HL-60 (cell line): ENCODE results near the gene AHCY.

Source experiments
- GABPA ChIP-seq: IDR thresholded peaks from 2 replicates; pipeline ENCODE4 v1.6.1; 2012; ENCODE audit warnings: low read depth
- POLR2AphosphoS5 ChIP-seq: IDR thresholded peaks from 2 replicates; pipeline ENCODE4 v1.6.1; 2012; ENCODE audit warnings: low read depth
- SPI1 ChIP-seq: IDR thresholded peaks from 2 replicates; pipeline ENCODE4 v1.6.1; 2012; ENCODE audit warnings: low read depth, mild to moderate bottlenecking, borderline replicate concordance
- TF ChIP-seq, protein P1 (sequence below): IDR thresholded peaks from one replicate; pipeline ENCODE4 v1.5.1; 2011; ENCODE audit warnings: low read length, control low read depth, inconsistent platforms; ENCODE audit not compliant: insufficient read depth
- TF ChIP-seq, protein P2 (sequence below): IDR thresholded peaks from 2 replicates; pipeline ENCODE4 v1.6.1; 2012; ENCODE audit warnings: low read depth; ENCODE audit not compliant: insufficient replicate concordance

DNA sequence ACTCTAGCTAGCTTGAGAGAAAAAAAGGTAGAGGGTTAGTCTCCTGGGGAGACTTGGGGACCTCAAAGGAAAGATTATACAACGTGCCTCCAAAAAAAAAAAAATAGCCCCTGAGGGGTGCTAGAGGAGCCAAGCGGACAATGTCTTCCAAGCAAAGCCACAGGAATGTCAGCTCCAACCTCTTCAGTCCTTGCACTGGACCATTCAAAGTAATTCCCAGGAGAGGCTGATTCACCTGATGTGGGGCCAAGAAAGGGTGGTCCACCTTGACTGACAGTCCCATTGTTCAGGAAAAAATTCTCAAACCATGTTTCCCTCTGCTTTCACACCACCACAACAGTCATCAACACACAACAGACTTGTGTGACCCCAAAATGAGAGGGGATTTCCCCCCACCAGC lies 31.2 kb downstream of the AHCY start:
- TF ChIP-seq, protein P1, sequence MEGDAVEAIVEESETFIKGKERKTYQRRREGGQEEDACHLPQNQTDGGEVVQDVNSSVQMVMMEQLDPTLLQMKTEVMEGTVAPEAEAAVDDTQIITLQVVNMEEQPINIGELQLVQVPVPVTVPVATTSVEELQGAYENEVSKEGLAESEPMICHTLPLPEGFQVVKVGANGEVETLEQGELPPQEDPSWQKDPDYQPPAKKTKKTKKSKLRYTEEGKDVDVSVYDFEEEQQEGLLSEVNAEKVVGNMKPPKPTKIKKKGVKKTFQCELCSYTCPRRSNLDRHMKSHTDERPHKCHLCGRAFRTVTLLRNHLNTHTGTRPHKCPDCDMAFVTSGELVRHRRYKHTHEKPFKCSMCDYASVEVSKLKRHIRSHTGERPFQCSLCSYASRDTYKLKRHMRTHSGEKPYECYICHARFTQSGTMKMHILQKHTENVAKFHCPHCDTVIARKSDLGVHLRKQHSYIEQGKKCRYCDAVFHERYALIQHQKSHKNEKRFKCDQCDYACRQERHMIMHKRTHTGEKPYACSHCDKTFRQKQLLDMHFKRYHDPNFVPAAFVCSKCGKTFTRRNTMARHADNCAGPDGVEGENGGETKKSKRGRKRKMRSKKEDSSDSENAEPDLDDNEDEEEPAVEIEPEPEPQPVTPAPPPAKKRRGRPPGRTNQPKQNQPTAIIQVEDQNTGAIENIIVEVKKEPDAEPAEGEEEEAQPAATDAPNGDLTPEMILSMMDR = no peak
- no peak for TF ChIP-seq GABPA
- TF ChIP-seq POLR2AphosphoS5 = no peak
- TF ChIP-seq, protein P2, sequence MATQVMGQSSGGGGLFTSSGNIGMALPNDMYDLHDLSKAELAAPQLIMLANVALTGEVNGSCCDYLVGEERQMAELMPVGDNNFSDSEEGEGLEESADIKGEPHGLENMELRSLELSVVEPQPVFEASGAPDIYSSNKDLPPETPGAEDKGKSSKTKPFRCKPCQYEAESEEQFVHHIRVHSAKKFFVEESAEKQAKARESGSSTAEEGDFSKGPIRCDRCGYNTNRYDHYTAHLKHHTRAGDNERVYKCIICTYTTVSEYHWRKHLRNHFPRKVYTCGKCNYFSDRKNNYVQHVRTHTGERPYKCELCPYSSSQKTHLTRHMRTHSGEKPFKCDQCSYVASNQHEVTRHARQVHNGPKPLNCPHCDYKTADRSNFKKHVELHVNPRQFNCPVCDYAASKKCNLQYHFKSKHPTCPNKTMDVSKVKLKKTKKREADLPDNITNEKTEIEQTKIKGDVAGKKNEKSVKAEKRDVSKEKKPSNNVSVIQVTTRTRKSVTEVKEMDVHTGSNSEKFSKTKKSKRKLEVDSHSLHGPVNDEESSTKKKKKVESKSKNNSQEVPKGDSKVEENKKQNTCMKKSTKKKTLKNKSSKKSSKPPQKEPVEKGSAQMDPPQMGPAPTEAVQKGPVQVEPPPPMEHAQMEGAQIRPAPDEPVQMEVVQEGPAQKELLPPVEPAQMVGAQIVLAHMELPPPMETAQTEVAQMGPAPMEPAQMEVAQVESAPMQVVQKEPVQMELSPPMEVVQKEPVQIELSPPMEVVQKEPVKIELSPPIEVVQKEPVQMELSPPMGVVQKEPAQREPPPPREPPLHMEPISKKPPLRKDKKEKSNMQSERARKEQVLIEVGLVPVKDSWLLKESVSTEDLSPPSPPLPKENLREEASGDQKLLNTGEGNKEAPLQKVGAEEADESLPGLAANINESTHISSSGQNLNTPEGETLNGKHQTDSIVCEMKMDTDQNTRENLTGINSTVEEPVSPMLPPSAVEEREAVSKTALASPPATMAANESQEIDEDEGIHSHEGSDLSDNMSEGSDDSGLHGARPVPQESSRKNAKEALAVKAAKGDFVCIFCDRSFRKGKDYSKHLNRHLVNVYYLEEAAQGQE = no peak
- no peak for TF ChIP-seq SPI1
